OCI-LY3 (cell line): ENCODE data around the gene DTD1.

Experiments
- H2AFZ ChIP-seq: fragments of 200-600, 300-600 bp; shearing (Covaris generic); 2 replicates; pipeline ENCODE4 v1.6.0; 2014; ENCODE audit warnings: antibody characterized with exemption, low read depth, low read length
- H3K27ac ChIP-seq: fragments of 200-600, 300-600 bp; sonication (generic); 2 replicates; pipeline ENCODE4 v1.5.1; 2014; ENCODE audit warnings: mild to moderate bottlenecking, low read length, moderate library complexity, mixed read lengths
- H3K27me3 ChIP-seq: fragments of 200-600, 300-600 bp; sonication (generic); 2 replicates; pipeline ENCODE4 v1.6.1; 2014; ENCODE audit warnings: low read depth, low read length, mixed read lengths
- H3K36me3 ChIP-seq: fragments of 200-600, 300-600 bp; sonication (generic); replicated peaks from 2 replicates; pipeline ENCODE3; 2014; ENCODE audit warnings: low read depth, low read length, mixed read lengths
- H3K4me1 ChIP-seq: fragments of 300-600, 200-600 bp; sonication (generic); 2 replicates; pipeline ENCODE4 v1.6.1; 2014; ENCODE audit warnings: low read length, mixed read lengths
- H3K4me2 ChIP-seq: fragments of 200-600, 300-600 bp; sonication (generic); 2 replicates; pipeline ENCODE4 v1.6.1; 2014; ENCODE audit warnings: low read length, mixed read lengths
- H3K4me3 ChIP-seq: fragments of 300-600, 200-600 bp; sonication (generic); 2 replicates; pipeline ENCODE4 v1.5.1; 2014; ENCODE audit warnings: antibody characterized with exemption, mild to moderate bottlenecking, low read length, moderate library complexity
- H3K79me2 ChIP-seq: fragments of 300-600, 200-600 bp; shearing (Covaris generic); 2 replicates; pipeline ENCODE4 v1.6.1; 2014; ENCODE audit warnings: mild to moderate bottlenecking, low read length, mixed read lengths
- H3K9ac ChIP-seq: fragments of 300-600, 200-600 bp; shearing (Covaris generic); 2 replicates; pipeline ENCODE4 v1.6.0; 2014; ENCODE audit warnings: mild to moderate bottlenecking, low read length, moderate library complexity
- H3K9me3 ChIP-seq: fragments of 200-600, 300-600 bp; shearing (Covaris generic); 2 replicates; pipeline ENCODE4 v1.6.1; 2014; ENCODE audit warnings: low read length, mixed read lengths; ENCODE audit not compliant: insufficient read depth
- H4K20me1 ChIP-seq: fragments of 200-600, 300-600 bp; sonication (generic); 2 replicates; pipeline ENCODE4 v1.6.1; 2016; ENCODE audit warnings: low read length, mixed read lengths; ENCODE audit not compliant: insufficient read depth
- CTCF ChIP-seq: fragments of 200-600, 300-600 bp; sonication (generic); IDR thresholded peaks from 2 replicates; pipeline ENCODE4 v1.5.1; 2014; ENCODE audit warnings: antibody characterized with exemption, low read length, low read depth
- EZH2phosphoT487 ChIP-seq: fragments of 200-600 bp; shearing (Covaris generic); IDR thresholded peaks from 2 replicates; pipeline ENCODE4 v1.6.1; 2018; ENCODE audit warnings: antibody characterized with exemption, mixed run types, low read depth

The DTD1 gene

DNA sequence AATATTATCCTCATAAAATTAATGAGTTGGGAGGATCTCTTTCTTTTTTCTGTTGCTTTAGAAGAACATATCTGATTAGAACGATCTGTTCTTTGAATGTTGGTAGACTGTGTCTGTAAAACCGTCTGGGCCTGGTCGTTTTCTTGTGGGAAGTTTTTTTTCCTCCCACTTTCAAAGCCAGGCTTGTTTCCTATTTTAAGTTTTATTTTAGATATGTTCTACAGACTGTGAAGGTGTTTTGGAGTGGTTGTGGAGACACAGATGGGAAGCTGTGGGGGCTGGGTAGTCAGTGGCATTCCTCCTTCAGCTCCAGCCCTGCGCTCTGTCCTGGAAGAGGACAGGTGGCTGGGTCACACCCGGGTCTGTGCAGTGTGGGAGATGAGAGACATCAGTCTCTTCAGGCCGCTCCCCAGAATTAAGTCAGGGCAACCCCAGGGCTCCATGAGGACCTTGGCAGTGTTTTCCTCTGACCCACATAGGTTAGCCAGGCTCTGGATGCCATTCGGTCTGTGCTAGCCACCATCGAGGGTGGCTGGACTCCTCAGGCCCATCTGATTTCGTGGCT lies 133.8 kb downstream of the DTD1 start:
- Histone ChIP-seq H3K27ac (no peak overlapping the region), H4K20me1 (no peaks in the 10 kb centered on the region), H3K4me2 (no peak overlapping the region), H3K36me3 (no peaks in the 10 kb centered on the region), H3K4me1 (peaks cover under 1% of the 10 kb centered on the region; the same call in 1 of the 2 replicates), H3K4me3 (no peak overlapping the region), H2AFZ (no peak overlapping the region), H3K9me3 (no peaks in the 10 kb centered on the region), H3K79me2 (no peaks in the 10 kb centered on the region), H3K9ac (no peak overlapping the region), H3K27me3 (no peaks in the 10 kb centered on the region)
- TF ChIP-seq EZH2phosphoT487 (no peak), CTCF (no peak)

DNA sequence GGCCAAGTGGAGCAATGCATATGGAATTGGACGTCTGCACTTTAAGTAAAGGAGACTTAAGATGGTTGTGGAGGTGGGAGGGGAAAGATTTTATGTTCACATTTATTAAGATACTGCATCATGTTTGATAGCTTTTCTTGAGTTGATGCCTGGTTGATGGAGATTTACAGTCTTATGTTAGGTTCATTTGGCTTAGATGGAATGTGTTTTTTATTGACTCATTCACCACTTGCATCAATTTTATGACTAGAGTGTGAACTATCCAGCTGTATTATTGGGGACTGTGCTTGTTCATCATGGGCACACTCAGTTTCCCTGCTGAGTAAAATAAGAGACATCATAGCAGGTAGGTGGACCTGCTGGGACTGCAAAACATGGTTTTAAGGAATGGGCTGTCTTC lies 134.5 kb downstream of the DTD1 start:
- H3K4me1 ChIP-seq, result peaks cover 8% of the 10 kb centered on the region
- H3K27me3 ChIP-seq, result no peaks in the 10 kb centered on the region
- no peak overlapping the region for H3K4me3 ChIP-seq
- H2AFZ ChIP-seq, result no peak overlapping the region
- no peak overlapping the region for H3K4me2 ChIP-seq
- H3K79me2 ChIP-seq, result no peaks in the 10 kb centered on the region
- no peaks in the 10 kb centered on the region for H3K9me3 ChIP-seq
- H3K27ac ChIP-seq, result no peak overlapping the region
- TF ChIP-seq EZH2phosphoT487 (no peak), CTCF (no peak)
- H4K20me1 ChIP-seq, result no peaks in the 10 kb centered on the region
- H3K9ac ChIP-seq, result no peak overlapping the region
- no peaks in the 10 kb centered on the region for H3K36me3 ChIP-seq

- Histone ChIP-seq H3K27ac (no peak overlapping the region), H3K9ac (no peak overlapping the region), H3K79me2 (no peaks in the 10 kb centered on the region), H3K4me3 (no peak overlapping the region), H3K4me1 (peaks cover 25% of the 10 kb centered on the region), H3K9me3 (no peaks in the 10 kb centered on the region), H3K4me2 (no peak overlapping the region), H4K20me1 (no peaks in the 10 kb centered on the region), H2AFZ (no peak overlapping the region), H3K27me3 (no peaks in the 10 kb centered on the region), H3K36me3 (no peaks in the 10 kb centered on the region)
- no peak for TF ChIP-seq CTCF
- no peak for TF ChIP-seq EZH2phosphoT487
Measured at GRCh38 chr20:18724077-18724476, 136.2 kb downstream of the DTD1 start.

DNA sequence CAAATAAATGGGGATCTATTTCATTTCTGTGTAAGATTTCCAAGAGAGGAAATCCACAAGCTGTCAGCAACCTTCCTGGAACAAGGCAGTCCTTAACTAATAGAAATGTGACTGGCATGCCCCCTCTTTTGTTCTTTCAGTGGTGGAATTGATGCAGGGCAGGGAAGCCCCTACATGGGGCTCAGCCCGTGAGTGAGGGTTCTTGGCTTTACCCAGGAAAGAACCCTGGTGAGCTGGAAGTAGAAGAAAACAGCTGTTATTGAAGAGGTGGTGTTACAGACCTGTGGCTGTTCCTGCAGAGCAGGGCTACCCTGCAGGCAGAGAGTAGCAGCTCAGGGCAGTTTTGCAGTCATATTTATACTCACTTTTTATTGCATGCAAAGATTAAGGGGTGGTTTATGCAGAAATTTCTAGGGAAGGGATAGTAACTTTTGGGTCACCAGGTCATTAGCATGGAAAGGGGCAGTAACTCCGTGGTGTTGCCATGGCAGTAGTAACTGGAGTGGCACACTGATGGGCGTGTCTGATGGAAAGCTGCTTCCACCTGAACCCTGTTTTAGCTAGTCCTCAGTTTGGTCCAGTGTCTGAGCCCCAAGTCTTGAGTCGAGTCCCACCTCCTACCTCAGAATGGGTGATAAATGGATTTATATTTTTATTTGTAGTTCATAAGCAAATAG lies 137.1 kb downstream of the DTD1 start:
- no peak overlapping the region for H3K4me3 ChIP-seq
- H4K20me1 ChIP-seq, result no peaks in the 10 kb centered on the region
- no peaks in the 10 kb centered on the region for H3K79me2 ChIP-seq
- no peaks in the 10 kb centered on the region for H3K9me3 ChIP-seq
- TF ChIP-seq EZH2phosphoT487 (no peak), CTCF (no peak)
- H3K9ac ChIP-seq, result no peak overlapping the region
- no peaks in the 10 kb centered on the region for H3K27me3 ChIP-seq
- no peak overlapping the region for H3K27ac ChIP-seq
- peaks cover 33% of the 10 kb centered on the region for H3K4me1 ChIP-seq
- no peak overlapping the region for H2AFZ ChIP-seq
- no peak overlapping the region for H3K4me2 ChIP-seq
- no peaks in the 10 kb centered on the region for H3K36me3 ChIP-seq
